Measurements from ENCODE around the gene SHCBP1L.

SHCBP1L gene

DNA sequence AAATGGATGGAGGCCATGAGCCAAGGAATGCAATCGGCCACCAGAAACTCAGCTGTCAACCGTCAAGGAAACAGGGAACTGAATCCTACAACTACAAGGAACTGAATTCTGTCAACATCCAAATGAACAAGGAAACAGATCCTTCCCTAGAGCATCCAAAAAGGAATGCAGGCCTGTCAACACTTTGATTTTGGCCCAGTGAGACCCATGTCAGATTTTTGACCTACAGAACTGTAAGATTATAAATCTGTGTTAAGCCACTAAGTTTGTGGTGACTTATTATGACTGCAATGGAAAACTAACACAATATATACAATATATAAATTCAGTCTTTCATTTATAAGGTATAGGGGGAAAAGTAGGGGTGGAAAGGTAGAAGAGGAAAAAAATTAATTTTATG is 55.3 kb downstream of the SHCBP1L start:
- no peak for DNase-seq (ENCODE audit: low read depth in 1 of 2, low spot score in 1 of 2)

DNA sequence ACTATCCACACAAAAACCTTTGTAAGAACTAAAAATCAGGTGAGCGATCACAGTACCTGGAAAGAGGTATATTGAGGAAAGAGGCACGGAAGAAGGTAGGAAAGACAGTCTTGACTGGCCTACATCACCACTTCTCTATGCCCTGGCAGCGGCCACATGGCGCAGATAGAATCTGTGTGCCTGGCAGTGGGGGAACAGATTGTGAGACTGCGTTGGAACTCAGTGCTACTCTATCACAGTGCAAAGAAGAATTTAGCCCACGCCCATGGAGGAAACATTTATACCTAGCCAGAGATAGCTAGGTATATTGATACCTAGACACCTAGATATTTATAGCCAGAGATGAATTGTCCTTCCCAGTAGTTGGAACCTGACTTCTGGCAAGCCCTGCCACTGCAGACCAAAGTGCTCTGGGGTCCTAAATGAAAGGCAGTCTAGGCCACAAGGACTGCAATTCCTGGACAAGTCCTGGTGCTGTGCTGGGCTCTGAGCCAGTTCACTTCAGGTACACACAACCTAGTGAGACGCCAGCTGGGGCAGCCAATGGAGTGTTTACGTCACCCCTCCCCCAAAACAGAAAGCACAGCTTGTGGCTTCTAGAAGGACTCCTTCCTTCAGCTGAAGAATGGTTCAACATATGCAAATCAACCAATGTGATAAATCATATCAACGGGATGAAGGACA is 61.9 kb downstream of the SHCBP1L start:
- no peak for DNase-seq (ENCODE audit: low read depth in 1 of 2, low spot score in 1 of 2)

DNA sequence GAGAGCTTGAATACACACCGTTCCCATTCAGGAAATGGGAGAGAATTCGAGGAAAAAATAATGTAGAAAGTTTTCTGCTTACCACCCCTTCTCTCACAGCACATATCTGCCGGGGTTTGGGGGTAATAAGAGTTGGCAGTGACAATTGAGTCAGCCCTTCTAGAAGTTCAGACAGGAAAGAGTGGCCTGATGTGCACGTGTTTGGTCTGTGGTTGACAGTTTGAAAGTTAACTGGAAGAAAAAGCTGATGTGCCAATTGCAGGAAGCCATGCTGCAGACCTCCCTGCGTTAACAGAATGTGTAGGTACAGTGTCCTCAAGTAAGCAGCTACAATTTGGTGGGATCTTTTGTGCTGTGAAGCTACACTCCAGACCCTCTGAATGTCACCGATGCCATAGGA is 63.0 kb downstream of the SHCBP1L start:
- DNase-seq (ENCODE audit: low read depth in 1 of 2, low spot score in 1 of 2) = no peak

- no peak for DNase-seq (ENCODE audit: low read depth in 1 of 2, low spot score in 1 of 2)
Measured at GRCh38 chr1:182888736-182889531, 64.0 kb downstream of the SHCBP1L start.

GRCh38 chr1:182886985-182887384 is 66.0 kb downstream of the SHCBP1L start:
- no peak for DNase-seq (ENCODE audit: low read depth in 1 of 2, low spot score in 1 of 2)

- no peak for DNase-seq (ENCODE audit: low read depth in 1 of 2, low spot score in 1 of 2)
Measured at GRCh38 chr1:182885591-182885990, 67.4 kb downstream of the SHCBP1L start.

DNA sequence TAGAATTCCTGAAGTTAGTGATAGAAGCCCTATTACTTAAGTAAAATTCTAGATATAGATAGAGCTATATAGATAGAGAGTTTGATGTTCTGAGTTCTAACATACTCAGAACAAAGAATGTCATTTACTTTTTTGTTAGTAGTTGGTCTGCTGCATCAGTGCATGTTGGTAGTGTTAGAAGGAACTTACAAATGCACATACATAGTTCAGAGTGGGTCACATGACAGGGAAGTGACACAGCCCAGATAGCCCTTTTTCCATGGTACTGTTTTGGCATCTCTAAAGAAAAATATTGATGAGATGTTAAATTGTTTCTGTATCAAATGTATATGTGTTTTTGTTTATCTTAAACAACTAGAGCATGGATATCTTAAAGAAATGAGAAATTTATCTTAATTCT is 68.1 kb downstream of the SHCBP1L start:
- no peak for DNase-seq (ENCODE audit: low read depth in 1 of 2, low spot score in 1 of 2)

- no peak for DNase-seq (ENCODE audit: low read depth in 1 of 2, low spot score in 1 of 2)
Measured at GRCh38 chr1:182877842-182878241, 75.1 kb downstream of the SHCBP1L start.

GRCh38 chr1:182877331-182877730 is 75.6 kb downstream of the SHCBP1L start:
- DNase-seq (ENCODE audit: low read depth in 1 of 2, low spot score in 1 of 2) = no peak

GRCh38 chr1:182875889-182876288 is 77.1 kb downstream of the SHCBP1L start:
- DNase-seq (ENCODE audit: low read depth in 1 of 2, low spot score in 1 of 2) = no peak

DNA sequence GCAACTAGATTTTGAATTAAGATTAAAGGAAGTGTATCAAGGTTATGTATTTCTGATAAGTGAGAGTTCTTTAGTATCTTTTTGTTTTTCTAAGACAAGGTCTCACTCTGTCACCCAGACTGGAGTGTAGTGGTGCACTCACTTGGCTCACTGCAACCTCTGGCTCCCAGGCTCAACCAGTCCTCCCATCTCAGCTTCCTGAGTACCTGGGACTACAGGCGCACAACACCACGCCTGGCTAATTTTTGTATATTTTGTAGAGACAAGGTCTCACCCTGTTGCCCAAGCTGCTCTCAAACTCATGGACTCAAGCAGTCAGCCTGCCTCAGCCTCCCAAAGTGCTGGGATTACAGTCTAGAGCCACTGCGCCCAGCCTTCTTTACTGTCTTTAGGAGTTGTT is 80.1 kb downstream of the SHCBP1L start:
- DNase-seq (ENCODE audit: low read depth in 1 of 2, low spot score in 1 of 2) = no peak

DNA sequence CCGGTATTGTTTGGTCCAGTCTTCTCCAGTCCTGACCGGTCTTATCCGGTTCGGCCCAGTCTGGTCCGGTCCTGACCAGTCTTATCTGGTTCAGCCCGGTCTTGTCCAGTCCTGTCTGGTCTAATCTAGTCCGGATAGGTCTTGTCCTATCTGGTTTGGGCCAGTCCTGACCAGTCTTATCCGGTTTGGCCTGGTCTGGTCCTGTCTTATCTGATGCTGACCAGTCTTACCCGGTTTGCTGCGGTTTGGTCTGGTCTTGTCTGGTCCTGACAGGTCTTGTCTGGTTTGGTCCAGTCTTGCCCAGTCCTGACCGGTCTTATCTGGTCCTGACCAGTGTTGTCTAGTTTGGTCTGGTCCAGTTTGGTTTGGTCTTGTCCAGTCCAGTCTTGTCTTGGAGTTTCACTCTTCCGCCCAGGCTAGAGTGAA is 83.7 kb downstream of the SHCBP1L start:
- no peak for DNase-seq (ENCODE audit: low read depth in 1 of 2, low spot score in 1 of 2)

DNA sequence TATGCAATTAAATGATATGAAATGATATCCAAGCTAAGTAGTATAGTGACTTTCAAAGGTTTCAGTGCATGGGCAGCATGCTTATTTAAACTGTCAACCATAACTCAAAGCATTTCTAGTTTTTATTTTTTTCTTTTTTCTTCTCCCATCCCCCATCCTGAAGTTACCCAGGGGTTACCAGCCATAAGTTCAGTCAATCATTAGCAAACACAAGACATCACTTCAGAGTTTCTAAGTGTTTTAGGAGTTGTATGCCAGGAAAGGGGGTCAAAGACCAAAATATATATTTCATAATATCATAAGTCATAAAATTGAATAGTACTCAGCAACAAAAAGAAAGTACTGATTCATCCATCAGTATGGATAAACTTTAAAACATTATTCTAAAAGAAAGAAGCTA is 85.1 kb downstream of the SHCBP1L start:
- no peak for DNase-seq (ENCODE audit: low read depth in 1 of 2, low spot score in 1 of 2)

DNA sequence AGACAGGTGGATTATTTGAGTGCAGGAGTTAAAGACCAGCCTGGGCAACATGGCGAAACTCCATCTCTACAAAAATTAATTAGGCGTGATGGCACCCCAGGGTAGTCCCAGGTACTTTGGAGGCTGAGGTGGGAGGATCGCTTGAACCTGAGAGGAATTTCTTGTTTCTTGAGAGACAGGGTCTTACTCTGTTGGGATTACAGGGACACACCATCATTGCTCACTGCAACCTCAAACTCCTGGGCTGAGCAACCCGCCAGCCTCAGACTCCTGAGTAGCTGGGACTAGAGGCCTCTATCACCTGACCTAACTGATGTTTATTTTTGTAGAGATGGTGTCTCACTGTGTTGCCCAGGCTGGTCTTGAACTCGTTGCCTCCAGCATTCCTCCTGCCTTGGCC is 89.0 kb downstream of the SHCBP1L start:
- no peak for DNase-seq (ENCODE audit: low read depth in 1 of 2, low spot score in 1 of 2)

- no peak for DNase-seq (ENCODE audit: low read depth in 1 of 2, low spot score in 1 of 2)
Measured at GRCh38 chr1:182862827-182863226, 90.1 kb downstream of the SHCBP1L start.

GRCh38 chr1:182861994-182862393 is 91.0 kb downstream of the SHCBP1L start:
- DNase-seq (ENCODE audit: low read depth in 1 of 2, low spot score in 1 of 2) = no peak

DNA sequence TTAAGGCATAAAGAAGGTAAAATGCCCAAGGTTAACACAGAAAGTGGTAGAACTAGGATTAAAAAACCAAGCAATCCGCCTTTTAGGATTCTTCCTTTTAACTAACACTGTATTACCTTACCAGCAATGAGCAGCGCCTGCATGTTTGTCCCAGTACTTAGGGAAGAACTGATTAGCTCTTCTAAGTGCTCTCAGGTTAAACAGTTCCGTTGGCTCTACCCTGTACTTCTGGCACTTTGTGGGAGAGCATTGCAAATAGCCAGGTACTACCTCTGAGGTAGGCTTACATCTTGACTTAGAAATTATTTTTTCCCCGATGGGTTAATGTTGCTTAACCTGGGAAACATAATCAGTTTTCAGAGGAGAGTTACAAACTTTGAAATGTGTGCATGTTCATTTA is 92.3 kb downstream of the SHCBP1L start:
- DNase-seq (ENCODE audit: low read depth in 1 of 2, low spot score in 1 of 2) = no peak

GRCh38 chr1:182857212-182857611 is 95.8 kb downstream of the SHCBP1L start:
- DNase-seq (ENCODE audit: low read depth in 1 of 2, low spot score in 1 of 2) = no peak

- no peak for DNase-seq (ENCODE audit: low read depth in 1 of 2, low spot score in 1 of 2)
Measured at GRCh38 chr1:182855911-182856310, 97.1 kb downstream of the SHCBP1L start.

DNA sequence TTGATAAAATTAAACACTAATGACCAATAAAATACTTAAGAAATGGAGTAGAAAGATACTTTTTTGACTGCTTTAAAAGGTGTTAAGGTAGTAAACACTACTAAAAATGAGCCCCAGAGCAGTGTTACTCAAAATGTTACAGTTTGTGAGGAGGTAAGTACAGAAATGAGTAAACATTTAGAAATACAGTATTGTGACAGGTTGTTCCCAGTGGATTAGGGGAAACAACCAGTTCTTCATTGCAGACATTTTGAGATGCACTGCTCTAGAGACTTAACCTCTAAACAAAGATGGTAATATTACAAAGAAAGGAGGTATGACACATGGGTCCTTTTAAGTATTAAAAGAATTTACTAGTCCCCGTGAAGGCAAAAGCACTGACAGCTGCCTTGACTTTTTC is 101.1 kb downstream of the SHCBP1L start:
- no peak for DNase-seq (ENCODE audit: low read depth in 1 of 2, low spot score in 1 of 2)

DNA sequence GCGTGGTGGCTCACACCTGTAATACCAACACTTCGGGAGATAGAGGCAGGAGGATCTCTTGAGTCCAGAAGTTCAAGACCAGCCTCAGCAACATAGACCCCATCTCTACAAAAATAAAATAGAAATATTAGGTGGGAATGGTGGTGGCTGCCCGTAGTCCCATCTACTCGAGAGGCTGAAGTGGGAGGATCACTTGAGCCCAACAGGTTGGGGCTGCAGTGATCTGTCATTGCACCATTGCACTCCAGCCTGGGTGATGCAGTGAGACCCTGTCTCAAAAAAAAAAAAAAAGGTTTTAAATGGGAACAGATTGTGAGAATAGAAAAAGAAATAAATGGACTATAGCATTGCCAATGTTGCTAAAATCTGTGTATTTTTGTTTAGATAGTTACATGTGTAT is 102.6 kb downstream of the SHCBP1L start:
- no peak for DNase-seq (ENCODE audit: low read depth in 1 of 2, low spot score in 1 of 2)

Data from stimulated activated CD4-positive, alpha-beta T cell treated with anti-CD3 and anti-CD28 coated beads, Interleukin-15, amount 100 ng/mL, for 1 hour (primary cell).